Activated CD8-positive, alpha-beta memory T cell treated with anti-CD3 and anti-CD28 coated beads for 36 hours (primary cell): ENCODE results near the gene DEXI. TPM values are rescaled to one million over a fixed set of nuclear protein-coding genes. Genes with fewer than 3 reads are reported as not detected.

ENCODE experiments used
- CTCF ChIA-PET: fragments of 350-600 bp; sonication (Branson Sonifier 250); formaldehyde crosslinking; loops from one replicate; lab custom pipeline; 2021; ENCODE audit warnings: antibody characterized with exemption; lab: Charles Lee
- POLR2A ChIA-PET: fragments of 350-600 bp; sonication (Branson Sonifier 250); formaldehyde crosslinking; loops from one replicate; lab custom pipeline; 2021; ENCODE audit warnings: antibody characterized with exemption; lab: Charles Lee
- total RNA-seq, 2 experiments: library from RNA; stranded (reverse); gene quantifications; one replicate each; pipeline ENCODE4 v1.2.3, GENCODE V29; 2021

Gene DEXI
- total RNA-seq, 2 experiments from 2014 or later, result 32.4 to 35.5 TPM

DNA sequence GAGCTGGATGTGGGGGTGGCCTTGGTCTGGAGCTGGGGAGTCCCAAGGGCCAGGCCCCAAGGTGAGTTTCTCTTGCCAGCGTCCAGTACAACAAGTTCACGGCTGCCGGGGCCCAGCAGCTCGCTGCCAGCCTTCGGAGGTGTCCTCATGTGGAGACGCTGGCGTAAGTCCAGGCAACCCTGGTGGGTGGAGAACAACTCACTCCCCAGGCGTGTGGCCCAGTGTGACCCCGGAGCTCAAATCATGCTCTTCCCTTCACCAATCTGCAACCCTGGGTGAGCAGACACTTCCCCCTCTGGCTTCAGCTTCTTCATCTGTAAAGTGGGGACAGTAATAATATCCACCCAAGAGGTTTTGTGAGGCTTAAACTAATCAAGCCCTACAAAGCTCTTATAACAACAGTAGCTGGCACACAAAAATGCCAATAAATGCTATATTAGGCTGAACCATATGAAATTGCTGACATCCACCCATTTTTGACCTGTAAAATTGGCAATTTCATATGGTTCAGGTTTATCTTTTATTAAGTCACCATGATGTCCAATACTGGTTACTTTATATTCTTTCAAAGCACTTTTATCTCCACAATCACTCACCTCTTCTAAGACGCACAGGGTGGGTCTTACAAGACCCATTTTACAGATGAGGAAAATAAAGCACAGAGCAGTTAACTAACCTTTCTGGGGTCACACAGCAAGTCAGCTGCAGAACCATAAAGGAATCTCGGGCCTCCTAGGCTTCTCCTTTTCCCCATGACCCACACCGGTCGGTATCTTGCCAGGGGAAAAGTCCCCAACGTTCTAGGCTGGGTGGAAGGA, 19.7 kb downstream of the DEXI start:
- ChIA-PET CTCF (interaction anchor here (0.6 kb wide), 1 partner anchor 174 kb away, joined by 3 read pairs; no protein-coding TSS in a partner anchor), POLR2A (interaction anchor here (0.5 to 0.6 kb wide), 2 partner anchors 90 to 643 kb away, joined by 3 read pairs; no protein-coding TSS in a partner anchor)

DNA sequence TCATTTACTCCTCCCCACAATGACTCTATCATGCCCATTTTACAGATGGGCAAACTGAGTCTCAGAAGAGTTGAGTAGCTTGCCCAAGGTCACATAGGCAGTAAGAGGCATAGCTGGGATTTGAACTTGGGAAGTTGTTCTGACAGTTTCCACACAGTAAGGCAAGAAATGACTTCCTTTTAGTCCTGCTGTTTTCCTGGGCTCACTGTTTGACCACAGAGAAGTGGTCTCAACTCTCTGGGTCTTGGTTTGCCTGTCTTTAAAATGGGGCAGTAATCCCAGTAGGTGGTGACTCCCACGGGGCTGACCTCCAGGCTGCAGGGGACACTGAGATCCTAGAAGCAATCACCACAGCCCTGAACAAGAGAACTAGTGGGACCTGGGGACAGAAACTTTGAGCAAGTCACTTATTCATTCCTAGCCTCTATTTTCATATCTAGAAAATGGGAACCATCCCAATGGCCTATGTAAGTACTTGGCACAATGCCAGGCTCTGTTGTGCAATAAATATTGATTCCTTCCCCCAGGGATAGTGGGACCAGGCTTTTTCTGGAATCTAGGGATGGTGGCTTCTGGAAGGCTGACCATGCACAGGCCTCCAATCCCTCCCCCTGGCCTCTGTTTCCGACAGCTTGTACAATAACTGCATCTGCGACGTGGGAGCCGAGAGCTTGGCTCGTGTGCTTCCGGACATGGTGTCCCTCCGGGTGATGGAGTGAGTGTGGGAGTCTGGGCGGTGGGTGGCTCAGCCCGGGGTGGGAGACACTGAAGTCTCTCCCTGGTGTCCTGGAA, 20.5 kb downstream of the DEXI start:
- CTCF ChIA-PET, result interaction anchor here (0.6 kb wide), 1 partner anchor 173 kb away, joined by 3 read pairs; no protein-coding TSS in a partner anchor
- POLR2A ChIA-PET, result interaction anchor here (0.5 kb wide), 1 partner anchor 642 kb away, joined by 3 read pairs; no protein-coding TSS in a partner anchor

DNA sequence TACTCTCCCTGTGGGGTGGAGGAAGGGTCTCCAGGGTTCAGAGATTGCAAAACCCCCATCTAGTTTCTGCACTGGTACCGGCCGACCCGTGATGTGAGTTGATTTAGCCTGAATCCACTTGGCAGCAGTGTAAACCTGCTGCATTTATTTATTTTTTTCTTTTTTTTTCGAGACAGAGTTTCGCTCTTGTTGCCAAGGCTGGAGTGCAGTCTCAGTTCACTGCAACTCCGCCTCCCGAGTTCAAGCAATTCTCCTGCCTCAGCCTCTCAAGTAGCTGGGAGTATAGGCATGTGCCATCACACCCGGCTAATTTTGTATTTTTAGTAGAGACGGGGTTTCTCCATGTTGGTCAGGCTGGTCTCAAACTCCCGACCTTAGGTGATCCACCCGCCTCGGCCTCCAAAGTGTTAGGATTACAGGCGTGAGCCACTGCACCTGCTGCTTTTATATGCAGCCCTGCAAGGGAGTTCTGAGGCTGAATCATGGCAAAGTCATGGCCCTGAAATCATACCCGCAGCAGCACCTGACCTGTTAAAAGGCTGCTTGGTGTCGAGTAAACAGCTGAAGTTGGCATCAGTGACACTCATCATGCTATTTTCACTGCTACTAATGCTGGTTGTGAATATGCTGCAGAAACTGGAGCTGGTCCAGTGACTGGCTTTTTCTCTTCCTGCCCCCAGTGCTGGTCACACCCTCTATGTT, 21.4 kb downstream of the DEXI start:
- POLR2A ChIA-PET, result no interaction called here
- CTCF ChIA-PET, result no interaction called here

DNA sequence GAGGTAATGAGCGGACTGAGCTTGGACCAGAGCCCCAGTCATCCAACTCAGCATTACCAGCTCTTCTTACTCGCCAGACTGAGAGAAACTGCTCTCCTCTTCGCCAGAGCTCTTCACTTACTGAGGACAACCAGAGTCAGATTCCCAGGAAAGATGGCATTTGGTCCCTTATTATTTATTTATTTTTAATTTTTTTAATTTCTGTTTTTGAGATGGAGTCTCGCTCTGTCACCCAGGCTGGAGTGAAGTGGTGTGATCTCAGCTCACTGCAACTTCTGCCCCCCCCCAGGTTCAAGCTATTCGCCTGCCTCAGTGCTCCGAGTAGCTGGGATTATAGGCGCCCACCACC, 23.3 kb downstream of the DEXI start:
- CTCF ChIA-PET, result interaction anchor here (0.7 to 2.6 kb wide), 24 partner anchors 8 to 405 kb away, joined by 3 to 16 read pairs (median 4); partner anchors contain the start of gene NUBP1
- POLR2A ChIA-PET, result interaction anchor here (0.5 to 1.7 kb wide), 2 partner anchors 13 to 175 kb away, joined by 4 to 7 read pairs; no protein-coding TSS in a partner anchor

DNA sequence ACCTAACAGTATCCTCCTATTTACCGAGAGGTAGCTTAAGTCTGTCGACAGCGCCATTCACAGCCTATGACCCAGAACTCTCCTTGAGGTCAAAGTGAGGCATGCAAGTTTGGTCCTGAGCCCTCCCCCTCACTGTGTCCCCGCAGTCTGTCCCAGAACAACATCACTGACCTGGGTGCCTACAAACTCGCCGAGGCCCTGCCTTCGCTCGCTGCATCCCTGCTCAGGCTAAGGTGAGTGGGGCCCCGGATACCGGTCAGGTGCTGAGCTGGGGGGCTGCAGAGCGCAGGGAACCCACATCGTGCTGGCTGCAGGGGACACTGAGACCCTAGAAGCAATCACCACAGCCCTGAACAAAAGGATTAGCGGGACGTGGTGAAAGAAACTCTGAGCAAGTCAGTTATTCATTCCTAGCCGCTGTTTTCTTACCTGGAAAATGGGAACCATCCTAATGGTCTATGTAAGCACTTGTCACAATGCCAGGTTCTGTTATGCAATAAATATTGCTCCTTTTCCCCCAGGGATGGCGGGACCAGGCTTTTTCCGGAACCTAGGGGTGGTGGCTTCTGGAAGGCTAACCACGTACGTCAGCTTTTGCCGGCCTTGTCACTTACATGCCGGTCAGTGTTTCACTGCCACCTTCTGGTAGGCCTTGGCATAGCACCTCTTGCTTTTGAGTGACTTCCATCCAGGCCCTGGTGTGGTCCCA, 23.8 kb downstream of the DEXI start:
- POLR2A ChIA-PET, result interaction anchor here (0.5 to 1.7 kb wide), 2 partner anchors 14 to 174 kb away, joined by 4 to 7 read pairs; no protein-coding TSS in a partner anchor
- CTCF ChIA-PET, result interaction anchor here (0.5 to 2.6 kb wide), 26 partner anchors 8 to 404 kb away, joined by 3 to 16 read pairs (median 4); partner anchors contain the start of gene NUBP1

DNA sequence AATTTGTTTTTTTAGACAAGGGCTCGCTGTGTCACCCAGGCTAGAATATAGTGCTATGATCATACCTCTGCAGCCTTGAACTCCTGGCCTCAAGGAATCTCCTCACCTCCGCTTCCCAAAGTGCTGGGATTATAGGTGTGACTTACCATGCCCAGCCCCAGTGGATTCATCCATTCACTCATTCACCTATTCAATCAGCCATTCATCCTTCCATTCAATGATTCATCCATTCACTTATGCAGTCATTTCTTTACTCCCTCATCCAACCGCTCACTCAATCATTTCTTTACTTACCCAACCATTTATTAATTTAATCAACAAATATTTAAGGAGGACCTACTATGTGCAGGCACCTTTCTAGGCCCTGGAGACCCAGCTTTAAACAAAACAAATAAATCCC, 25.7 kb downstream of the DEXI start:
- ChIA-PET CTCF (interaction anchor here (2.6 kb wide), 1 partner anchor 172 kb away, joined by 11 read pairs; the partner anchor contains the start of gene NUBP1), POLR2A (interaction anchor here (1.3 kb wide), 1 partner anchor 172 kb away, joined by 4 read pairs; no protein-coding TSS in a partner anchor)

DNA sequence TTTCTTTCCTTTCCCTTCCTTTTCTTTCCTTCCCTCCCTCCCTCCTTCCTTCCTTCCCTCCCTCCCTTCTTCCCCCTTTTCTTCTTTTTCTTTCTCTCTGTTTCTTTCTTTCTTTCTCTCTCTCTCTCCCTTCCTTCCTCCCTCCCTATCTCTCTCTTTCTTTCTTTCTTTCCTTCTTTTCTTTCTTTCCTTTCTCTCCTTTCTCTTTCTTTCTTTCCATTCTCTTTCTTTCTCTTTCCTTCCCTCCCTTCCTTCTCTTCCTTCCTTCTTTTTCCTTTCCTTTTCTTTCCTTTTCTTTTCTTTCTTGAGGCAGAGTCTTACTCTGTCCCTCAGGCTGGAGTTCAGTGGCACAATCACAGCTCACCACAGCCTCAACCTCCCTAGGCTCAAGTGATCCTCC, 31.0 kb downstream of the DEXI start:
- ChIA-PET POLR2A (no interaction called here), CTCF (interaction anchor here (0.5 kb wide), 1 partner anchor 957 kb away, joined by 3 read pairs; no protein-coding TSS in a partner anchor)

DNA sequence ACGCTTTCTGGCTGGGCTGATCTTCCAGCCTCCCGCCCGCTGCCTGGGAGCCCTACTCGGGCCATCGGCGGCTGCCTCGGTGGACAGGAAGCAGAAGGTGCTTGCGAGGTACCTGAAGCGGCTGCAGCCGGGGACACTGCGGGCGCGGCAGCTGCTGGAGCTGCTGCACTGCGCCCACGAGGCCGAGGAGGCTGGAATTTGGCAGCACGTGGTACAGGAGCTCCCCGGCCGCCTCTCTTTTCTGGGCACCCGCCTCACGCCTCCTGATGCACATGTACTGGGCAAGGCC, 34.6 kb downstream of the DEXI start:
- CTCF ChIA-PET, result interaction anchor here (1.1 to 2.4 kb wide), 2 partner anchors 11 to 17 kb away, joined by 3 to 8 read pairs; no protein-coding TSS in a partner anchor
- POLR2A ChIA-PET, result no interaction called here

DNA sequence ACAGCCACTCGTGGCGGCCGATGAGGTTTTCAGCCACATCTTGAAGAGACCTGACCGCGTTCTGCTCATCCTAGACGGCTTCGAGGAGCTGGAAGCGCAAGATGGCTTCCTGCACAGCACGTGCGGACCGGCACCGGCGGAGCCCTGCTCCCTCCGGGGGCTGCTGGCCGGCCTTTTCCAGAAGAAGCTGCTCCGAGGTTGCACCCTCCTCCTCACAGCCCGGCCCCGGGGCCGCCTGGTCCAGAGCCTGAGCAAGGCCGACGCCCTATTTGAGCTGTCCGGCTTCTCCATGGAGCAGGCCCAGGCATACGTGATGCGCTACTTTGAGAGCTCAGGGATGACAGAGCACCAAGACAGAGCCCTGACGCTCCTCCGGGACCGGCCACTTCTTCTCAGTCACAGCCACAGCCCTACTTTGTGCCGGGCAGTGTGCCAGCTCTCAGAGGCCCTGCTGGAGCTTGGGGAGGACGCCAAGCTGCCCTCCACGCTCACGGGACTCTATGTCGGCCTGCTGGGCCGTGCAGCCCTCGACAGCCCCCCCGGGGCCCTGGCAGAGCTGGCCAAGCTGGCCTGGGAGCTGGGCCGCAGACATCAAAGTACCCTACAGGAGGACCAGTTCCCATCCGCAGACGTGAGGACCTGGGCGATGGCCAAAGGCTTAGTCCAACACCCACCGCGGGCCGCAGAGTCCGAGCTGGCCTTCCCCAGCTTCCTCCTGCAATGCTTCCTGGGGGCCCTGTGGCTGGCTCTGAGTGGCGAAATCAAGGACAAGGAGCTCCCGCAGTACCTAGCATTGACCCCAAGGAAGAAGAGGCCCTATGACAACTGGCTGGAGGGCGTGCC, 35.1 kb downstream of the DEXI start:
- ChIA-PET POLR2A (no interaction called here), CTCF (interaction anchor here (1.1 to 2.4 kb wide), 2 partner anchors 11 to 16 kb away, joined by 3 to 8 read pairs; no protein-coding TSS in a partner anchor)

DNA sequence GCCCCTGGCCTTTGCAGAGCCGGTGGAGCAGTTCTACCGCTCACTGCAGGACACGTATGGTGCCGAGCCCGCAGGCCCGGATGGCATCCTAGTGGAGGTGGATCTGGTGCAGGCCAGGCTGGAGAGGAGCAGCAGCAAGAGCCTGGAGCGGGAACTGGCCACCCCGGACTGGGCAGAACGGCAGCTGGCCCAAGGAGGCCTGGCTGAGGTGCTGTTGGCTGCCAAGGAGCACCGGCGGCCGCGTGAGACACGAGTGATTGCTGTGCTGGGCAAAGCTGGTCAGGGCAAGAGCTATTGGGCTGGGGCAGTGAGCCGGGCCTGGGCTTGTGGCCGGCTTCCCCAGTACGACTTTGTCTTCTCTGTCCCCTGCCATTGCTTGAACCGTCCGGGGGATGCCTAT, 35.8 kb downstream of the DEXI start:
- CTCF ChIA-PET, result interaction anchor here (1.5 kb wide), 1 partner anchor 12 kb away, joined by 4 read pairs; no protein-coding TSS in a partner anchor

DNA sequence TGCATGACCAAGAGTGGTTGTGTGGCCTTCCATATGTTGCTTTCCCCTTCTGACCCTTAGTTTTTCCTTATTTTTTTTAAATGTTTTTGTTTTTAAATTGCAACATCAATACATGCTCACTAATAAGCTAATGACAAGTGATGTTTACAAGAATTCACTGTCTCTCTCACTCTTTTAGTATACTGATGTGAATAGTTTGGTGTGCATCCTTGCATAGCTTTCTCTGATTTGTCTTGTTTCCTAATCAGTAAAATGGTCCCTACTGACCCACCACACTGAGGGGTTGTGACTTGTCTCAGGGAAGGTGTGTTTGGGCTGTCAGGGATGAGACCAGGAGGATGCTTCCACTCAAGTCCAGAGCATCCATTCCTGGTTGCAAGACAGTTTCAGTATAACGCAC, 39.3 kb downstream of the DEXI start:
- ChIA-PET CTCF (interaction anchor here (1.7 kb wide), 1 partner anchor 15 kb away, joined by 4 read pairs; no protein-coding TSS in a partner anchor), POLR2A (no interaction called here)

More for the DNA sequence above, 35.8 kb downstream of the DEXI start:
- POLR2A ChIA-PET, result no interaction called here

DNA sequence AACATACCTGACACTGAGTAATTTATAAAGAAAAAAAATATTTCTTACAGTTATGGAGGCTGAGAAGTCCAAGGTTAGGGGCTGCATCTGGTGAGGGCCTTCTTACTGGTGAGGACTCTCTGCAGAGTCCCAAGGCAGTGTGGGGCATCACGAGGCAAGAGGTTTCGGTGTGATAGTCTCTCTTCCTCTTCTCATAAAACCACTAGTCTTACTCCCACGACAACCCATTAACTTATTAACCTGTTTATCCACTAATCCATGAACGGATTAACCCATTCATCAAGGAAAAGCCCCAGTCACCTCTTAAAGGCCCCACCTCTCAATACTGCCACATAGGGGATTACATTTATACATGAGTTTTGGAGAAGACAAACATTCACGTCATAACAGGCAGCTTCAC, 45.1 kb downstream of the DEXI start:
- ChIA-PET POLR2A (no interaction called here), CTCF (no interaction called here)

DNA sequence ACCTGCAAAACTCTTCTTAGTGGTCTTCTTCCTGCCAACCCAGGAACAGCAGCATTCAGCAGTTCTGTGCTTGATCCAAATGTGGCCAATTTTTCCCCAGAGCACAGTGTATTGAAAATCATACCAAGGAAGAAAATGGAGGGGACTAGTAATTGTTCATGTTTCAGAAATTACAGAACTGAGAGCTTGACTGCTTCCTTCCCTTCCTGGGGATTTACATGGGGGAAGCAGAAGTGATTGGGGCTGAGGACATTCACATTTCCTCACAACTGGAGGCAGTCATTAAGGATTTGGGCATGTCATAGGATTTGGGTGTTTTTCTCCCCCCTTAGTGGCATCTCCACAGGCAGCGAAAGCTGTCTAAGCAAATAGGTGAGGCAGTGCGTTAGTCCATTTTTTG, 45.5 kb downstream of the DEXI start:
- ChIA-PET CTCF (no interaction called here), POLR2A (no interaction called here)

DNA sequence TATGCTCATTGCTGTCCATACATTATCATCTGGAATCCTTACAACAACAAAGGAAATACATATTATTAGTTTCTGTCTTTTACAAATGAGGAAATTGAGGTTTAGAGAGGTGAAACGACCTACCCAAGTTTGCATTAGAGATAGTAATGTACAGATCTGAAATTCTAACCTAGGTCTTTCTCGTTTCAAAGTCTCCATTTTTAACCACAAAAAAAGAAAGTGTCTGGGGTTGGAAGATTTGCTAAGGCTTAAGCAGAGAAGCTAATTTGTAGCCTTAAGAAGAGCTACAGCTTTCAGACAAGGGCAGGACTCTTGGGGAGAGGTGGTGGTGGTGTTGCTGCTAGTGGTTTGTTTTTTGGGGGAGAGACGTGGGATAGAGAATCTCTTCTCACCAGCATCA, 46.1 kb downstream of the DEXI start:
- CTCF ChIA-PET, result no interaction called here
- POLR2A ChIA-PET, result no interaction called here

DNA sequence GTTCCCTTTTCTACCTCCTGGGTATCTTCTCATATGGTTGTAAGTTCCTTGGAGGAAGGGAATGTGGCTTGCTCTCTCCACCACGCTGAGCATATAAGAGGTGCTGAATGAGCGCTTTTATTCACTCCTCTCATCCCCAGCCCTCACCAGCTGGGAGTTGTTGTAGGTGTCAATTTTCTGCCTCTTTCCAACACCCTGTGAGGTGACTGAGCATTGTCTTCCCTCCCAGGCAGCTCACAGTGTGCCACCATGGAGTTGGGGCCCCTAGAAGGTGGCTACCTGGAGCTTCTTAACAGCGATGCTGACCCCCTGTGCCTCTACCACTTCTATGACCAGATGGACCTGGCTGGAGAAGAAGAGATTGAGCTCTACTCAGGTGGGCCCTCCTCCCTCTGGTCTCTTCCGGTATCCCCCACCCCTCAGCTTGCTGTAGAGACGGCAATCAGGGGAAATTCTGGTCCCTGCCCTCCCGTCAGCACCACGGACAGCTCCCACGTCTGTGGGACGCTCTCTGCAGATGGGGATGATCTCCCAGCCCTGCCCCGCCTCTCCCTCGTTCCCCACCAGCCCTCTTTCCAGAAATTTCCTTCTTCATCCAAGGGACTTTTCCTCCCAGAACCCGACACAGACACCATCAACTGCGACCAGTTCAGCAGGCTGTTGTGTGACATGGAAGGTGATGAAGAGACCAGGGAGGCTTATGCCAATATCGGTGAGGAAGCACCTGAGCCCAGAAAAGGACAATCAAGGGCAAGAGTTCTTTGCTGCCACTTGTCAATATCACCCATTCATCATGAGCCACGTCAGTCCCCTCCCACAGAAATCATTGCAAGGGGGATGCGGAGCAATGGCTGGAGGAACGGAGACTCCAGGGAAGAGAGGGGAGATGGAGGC, 47.0 kb downstream of the DEXI start:
- POLR2A ChIA-PET, result no interaction called here
- CTCF ChIA-PET, result interaction anchor here (0.8 kb wide), 2 partner anchors 18 to 23 kb away, joined by 3 read pairs; partner anchors contain the start of gene CIITA

DNA sequence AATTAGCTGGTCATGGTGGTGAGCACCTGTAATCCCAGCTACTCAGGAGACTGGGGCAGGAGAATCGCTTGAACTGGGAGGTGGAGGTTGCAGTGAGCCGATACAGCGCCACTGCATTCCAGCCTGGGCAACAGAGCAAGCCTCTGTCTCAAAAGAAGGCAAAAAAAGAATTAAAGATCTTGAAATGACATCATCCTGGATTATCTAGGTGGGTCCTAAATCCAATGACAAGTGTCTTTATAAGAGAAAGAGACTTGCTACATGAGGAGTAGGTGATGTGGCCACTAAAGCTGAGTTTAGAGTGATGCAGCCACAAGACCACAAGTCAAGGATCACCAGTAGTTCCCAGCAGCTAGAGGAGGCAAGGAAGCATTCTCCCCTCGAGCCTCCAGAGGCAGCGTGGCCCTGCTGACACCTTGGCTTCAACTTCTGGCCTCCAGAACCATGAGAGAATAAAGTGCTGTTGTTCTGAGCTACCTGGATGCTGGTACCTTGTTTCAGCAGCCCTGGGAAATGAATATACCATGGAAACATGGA, 49.4 kb downstream of the DEXI start:
- ChIA-PET CTCF (interaction anchor here (0.6 kb wide), 1 partner anchor 69 kb away, joined by 3 read pairs; no protein-coding TSS in a partner anchor), POLR2A (no interaction called here)
